NCI-H345 treated with DMSO at 0.1 percent for 48 hours (cell line): ENCODE measurements around the gene GRIK4.

Experiments used
- DNase-seq: peaks from one replicate; lab custom pipeline; 2025; ENCODE audit not compliant: unreplicated experiment; lab: John Stamatoyannopoulos, UW

Gene GRIK4

DNA sequence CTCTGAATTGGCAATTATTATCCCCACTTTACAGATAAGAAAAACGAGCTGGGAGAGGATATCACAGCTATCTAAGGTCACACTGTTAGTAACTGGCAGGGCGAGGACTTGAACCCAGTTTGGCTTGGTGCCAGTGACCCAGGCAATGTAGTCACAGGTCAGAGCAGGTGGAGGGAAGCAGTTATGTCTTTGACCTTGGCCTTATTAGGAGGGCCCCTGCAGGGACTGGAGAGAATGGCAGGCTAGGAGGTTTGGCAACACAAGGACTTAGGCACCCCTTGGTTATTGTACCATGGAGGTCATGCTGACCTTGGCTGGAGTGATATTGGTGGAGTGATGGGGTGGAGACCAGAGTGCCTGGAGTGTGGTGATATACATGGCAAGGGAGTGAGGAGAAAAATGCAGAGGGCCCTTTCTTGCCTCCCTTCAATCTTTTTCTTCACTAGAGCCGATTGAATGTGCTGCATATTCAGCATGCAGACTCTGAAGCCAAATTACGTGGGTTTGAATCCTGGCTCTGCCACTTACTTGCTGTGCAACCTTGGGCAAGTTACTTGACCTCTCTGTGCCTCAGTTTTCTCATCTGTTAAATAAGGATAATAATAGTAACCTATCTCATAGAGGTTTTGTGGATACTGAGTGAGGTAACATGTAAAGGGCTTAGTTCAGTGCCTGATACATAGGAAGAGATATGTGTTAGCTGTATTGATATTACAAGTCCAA lies 419.7 kb downstream of the GRIK4 start:
- no peak for DNase-seq

DNA sequence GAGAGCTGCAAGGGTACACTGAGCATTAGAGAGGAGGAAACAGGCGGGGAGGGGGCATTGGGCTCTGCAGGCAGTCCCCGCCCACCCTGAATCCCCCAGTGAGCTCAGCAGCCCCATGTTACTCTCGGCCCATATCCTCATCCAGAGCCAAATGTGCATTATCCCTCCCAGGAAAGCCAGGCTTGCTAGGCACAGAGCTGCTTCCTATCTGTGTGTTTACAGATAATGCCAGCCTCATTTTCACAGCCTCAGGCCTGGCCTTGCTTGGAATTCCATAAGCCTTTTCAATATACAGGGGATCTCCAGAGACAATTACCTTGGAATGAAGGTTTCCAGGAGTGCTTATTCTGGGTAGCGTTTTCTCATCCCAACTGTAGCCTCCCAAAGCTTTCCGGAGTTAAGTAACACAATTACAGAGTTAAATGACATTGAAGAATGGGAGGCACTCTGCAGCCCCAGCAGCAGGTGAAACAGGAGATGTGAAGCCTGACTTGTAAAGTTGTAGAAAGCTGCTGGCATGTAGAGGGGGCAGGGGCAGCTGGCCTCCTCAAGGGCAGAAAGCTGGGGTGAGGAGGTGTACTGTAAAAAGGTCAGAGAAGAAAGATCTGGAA lies 420.9 kb downstream of the GRIK4 start:
- no peak for DNase-seq

DNA sequence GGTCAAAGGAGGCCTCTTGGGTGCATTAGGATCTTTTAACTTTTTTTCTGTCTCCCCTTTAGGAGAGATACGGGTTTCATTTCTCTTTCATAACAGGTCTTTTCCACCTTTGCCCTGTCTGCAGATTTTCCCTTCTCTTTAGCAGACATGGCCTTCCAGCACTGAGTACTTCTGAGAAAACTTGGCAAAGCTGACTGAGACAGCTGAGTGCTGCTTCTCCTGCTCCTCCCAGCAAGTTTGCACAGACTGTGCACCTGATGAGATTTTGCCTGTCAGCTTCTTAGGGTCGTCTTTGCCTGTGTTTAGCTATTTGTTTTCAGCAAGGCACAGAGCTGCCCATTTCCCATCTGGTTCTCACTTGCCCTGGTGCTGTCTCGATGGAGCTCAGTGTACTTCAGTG lies 424.8 kb downstream of the GRIK4 start:
- DNase-seq: no peak

DNA sequence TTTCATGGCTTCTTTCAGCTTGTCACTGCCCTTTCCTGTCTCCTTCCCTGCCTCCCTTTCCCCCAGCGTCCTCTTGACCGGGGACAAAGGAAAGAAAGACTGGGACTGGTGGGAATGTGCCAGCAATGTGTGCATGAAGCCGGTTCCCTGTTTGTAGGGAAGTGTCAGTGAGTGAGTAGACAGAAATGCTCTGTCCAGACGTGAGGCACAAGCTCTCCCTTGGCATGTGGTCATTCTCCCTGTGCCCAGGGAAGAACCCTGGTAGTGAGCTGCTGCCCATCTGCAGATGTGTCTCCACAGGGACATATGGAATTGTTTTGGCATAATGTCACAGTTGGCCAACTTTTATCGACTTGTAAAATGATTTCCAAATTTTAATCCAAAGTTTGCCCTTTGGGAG lies 426.0 kb downstream of the GRIK4 start:
- no peak for DNase-seq

DNA sequence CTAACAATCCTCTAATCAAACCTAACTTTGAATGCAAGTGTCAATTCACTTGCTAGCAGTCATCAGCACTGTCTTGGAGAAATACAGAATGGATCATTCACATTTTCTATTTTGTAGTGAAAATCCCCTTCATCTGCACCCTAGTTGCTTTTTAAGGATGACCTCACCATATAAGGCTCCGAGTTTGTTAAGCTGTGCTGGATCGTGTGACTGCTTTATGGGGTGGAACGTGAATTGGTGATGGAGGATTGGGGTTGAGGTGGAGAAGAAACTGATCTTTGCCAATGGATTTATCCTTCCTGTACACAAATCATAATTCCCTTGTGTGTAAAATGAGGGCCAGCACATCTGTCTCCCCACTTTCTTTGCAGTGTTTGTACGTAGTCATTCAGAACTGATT lies 426.7 kb downstream of the GRIK4 start:
- DNase-seq: no peak

DNA sequence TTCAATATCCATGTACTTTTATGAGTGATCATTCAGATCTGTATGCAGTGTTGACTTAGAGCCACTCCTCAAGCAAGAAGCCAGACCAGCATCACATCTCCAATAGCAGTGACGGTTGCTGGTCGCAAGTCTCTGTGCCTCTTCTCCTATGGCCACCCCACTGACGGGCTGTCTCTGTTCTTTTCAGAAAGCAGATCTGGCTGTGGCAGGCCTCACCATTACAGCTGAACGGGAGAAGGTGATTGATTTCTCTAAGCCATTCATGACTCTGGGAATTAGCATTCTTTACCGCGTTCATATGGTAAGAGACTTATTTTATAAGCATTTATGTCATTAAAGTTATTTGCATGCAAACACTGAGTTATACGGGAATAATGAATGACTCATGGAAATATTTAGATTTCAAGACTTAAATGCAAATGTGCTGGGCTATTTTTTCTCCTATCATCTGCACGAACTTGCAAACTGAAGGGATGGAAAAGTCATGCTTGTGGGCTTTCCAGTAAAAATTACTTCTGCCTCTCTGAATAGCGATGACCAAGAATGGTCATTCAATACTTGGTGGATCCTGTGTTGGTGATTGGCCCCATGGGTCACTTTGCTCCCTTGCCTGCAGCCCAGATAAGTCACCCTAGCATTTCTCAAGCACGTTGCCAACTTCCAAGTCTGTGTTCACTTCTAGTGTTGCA lies 428.8 kb downstream of the GRIK4 start:
- no peak for DNase-seq

DNA sequence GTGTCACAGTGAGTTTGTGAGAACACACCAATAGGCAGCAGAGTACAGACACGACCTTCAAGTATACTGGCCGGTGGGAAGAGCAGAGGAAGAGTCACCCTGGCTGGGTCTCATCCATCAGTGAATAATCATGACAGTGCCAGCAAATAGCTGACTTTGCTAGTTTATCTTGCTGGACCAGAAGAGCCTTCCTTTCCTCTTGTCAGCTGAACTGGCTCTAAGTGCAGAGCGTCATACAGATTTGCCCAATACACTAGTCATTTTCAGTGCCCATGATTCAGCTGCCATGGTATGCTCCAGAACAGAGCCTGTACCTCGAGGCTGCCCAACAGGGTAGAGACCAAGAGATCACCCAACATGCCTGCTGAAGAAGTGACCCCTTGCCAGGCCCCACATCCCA lies 429.5 kb downstream of the GRIK4 start:
- no peak for DNase-seq

DNA sequence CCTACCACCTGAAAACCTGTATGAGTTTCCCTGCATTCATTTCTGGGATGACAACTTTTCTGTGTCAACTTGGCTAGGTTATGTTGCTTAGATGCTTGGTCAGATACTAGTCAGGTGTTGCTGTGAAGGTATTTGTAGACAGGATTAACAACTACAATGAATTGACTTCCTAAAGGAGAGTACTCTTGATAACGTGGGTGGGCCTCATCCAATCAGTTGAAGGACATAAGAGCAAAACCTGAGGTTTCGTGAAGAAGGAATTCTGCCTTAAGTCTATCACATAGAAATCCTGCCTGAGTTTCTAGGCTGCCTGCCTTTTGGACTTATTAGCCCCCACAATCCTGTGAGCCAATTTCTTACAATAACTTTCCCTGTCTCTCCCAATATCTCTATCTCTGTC lies 431.2 kb downstream of the GRIK4 start:
- no peak for DNase-seq

DNA sequence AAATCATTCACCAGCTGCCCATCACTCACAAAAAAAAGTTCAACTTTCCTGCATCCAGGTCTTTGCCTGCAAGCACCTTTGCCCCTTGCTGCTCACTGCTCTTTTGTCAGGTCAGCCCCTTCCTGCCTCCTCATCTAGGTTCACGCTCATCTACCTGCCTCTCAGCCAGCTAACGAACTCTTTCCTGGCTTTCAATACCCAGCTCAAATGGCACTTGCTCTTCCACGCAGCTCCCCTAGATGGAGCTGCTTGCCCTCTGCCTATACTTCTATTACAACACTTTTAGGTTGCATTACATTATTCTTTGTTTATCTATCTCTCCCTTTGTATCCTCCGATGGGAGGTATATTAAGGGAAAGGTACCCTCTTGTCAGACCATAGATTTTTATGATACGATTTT lies 433.5 kb downstream of the GRIK4 start:
- DNase-seq: no peak

DNA sequence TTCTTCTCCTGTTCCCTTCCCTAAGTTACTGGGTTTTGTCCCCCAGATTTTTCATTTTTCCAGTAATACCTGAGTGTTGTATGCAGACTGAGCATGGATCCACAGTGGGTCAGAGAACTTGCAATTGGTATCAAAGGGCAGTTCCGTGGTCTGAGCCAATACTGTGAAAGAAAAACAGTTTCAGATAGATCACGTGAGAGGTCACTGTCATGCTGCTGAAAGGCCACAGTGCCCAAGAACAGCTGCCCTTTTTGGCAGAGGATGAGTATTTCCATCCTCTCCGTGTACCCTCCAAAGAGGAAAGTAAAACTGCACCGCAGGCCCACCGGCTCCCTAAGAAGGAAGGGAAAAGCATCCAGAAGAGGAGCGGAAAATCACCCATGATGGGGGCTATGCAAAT lies 439.3 kb downstream of the GRIK4 start:
- no peak for DNase-seq

DNA sequence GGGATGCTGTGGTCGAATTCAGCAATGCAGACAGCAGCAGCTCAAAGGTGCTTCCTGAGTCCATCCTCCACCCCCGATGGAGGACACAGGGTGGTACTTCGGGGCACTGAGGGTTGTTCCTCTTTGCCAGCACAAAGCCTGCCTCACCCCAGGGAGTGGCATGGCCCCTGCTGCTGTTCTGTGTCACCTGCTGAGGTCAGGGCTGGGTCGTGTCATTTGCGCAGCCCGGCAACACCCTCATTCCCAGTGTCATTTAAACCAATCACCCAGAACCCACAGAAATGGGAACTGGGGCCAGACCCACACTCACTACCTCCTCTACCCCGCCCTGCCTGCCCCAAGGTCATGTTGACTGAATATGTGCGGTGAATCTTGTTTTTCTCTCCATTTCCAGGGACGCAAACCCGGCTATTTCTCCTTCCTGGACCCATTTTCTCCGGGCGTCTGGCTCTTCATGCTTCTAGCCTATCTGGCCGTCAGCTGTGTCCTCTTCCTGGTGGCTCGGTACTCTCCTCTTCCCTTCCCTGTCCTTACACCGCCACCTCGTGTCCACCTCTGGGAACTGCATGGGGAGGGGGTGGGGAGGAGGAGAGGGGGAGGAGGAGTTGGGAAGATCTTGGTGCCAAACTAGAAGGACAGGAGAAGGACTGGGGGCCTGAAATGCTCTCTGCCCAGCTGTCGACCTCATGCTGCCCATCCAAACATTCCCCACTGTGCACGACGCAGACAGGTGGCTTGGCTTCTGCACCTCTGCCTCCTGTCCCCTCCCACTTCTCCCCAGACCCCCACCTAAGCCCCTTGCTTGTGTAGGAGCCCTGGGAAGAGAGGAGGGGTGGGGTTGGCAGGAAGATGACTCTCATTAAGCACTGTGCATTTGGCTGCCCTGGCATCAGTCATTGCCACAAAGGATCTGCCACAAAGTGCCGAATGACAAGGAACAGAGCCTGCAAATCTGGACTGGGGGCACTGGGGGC lies 441.2 kb downstream of the GRIK4 start:
- peak; percentile 43 for DNase-seq

DNA sequence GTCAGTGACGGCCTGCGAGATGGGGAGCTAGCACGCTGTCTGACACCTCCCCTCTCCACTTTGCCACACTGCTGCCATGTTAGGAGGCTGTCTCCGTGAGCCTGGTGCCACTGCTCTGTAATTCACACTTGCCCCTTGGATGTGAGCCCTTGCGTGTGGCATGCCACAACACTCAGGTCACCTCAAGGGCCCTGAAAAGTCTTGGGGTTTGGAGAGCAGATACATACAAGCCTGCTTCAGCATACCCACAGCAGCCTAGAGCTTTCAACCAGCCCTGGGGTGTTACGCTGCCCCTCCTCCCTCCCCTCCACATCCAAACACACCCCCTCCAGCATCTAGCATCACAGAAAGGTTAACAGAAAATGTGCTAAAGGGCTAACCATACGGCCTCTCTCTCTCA lies 442.8 kb downstream of the GRIK4 start:
- no peak for DNase-seq

DNA sequence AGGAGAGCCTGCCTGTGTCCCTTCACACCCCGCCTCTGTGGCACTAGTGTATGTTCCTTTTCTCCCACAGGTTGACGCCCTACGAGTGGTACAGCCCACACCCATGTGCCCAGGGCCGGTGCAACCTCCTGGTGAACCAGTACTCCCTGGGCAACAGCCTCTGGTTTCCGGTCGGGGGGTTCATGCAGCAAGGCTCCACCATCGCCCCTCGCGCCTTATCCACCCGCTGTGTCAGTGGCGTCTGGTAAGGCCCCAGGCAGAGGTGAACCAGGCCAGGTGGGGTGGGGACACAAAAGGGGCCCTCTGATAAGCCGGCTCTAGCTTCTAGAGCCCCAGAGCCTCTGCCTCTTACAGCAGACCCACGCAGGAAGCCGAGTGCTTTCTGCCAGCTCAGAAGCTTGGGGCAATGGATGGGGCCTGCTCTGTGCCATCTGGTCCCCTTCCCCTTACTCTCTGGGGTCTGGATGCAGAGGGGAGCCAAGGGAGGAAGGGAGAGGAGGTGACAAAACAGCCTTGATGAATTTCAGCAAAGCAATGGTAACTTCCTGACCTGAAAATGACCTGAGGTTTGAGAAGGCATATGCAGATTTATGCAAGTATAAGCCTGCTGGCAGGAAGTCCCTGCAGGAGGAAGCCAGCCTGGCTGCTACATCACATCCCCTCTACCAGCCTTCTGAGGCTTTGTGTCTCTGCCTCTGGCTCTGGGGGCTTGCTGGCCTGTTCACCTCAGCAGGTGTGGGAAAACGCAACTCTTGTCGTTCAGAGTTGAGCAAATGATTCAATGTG lies 445.4 kb downstream of the GRIK4 start:
- DNase-seq: no peak

DNA sequence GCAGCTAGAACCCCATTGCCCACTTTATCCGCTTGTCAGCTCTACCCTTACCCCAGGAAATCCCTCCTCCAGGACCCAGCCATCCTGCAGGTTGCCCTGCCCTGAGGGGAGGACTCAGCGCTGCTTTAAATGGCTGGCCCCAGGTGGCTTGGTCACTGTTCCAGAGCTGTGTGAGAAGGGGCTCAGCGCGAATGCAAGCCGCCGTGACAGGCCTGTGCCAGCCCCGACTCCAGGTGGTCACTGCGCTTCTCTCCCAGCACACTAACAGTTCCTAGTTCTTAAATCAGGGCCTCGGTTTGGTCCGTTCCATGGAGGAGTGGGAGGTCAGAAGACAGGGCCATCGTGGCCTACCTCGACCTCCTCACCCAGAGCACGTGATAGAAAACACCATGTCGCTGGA lies 446.6 kb downstream of the GRIK4 start:
- no peak for DNase-seq

DNA sequence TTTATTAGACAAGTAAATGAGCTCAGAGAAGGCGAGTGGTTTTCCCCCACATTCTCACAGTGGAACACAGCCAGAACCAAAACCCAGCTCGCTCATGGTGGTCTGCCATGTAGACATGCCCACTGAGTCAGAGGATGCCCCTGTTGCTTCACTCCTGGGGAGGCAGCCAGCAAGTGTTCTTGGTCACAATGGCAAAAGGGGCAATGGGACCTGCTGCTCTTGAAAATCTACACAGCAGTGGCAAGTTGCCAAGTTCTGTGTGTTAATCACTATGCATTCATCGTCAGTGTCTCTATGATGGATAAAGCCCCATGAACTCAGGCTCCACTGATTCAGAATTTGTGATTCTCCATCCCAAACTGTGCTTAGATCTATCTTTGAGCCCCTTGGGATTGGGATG lies 447.6 kb downstream of the GRIK4 start:
- DNase-seq: peak; percentile 56

DNA sequence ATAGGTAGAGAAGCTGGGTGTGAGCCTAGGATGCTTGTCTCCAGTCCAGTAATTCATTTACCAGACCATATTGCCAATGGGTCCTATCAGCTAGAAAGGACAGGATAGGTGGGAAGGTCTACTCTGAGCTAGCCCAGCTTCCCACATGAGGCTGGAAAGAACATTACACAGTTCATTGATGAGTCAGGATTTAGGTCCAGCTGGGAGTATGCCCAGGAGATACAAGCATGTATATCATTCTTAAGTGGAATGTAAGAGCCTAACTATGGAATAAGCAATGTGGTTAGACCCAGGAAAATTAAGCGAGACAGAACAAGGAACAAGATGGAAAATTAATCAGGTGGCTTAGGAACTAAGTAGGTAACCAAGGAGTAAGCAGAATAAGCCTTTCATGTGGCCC lies 453.3 kb downstream of the GRIK4 start:
- DNase-seq: no peak

DNA sequence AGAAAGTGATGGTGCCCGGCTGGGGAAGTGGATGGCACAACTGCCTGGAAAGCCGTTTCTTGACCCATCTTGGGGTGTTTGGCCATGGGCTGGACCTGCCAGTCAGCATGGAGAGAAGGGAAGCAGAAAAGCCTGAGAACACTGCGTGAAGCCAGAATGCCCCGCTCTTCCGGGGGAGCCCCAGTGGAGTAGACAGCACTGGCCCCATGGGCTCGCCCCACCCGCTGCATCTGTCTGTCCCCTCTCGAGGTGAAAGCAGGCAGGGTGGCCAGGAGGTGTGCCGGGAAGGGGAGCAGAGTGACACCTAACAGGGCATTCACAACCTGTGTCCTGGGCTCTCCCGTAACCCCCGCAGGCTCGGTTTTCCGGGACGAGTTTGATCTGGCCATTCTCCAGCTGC lies 455.3 kb downstream of the GRIK4 start:
- no peak for DNase-seq

DNA sequence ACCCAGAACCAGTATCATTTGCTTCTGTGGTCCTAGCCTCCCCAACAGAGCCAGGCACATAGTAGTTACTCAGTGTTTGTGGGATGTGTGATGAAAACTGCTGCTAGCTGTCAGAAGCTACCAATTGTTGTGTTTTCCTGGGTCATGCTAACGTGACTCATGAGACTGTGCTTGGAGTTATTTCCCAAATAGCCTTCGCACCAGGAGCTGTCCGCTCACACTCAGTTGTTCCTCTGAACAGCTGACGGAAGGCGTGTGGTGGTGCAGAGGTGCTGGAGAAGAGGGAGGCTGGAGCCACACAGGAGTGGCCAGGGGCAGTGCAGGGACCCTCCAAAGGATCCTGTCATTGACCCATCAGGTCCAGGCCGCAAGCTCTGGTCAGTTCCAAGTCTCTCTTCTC lies 458.4 kb downstream of the GRIK4 start:
- DNase-seq: no peak

DNA sequence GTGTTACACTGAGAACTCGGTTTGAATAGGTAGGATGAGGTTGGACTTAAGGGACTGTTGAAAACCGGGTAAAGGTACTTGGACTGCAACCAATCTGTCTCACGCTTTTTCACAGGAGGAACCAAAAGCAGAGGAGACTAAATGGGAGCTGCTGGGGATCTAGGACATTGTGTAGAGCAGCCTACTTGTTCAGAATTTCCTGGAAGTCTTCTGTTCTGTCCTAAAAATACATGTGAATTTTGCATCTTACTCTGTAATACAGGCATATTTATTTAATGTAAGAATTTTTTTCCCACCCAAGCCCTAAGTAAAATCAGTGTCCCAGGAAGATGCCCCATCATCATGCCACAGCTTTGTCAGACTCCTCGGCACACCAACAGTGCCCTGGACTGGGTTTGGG lies 460.3 kb downstream of the GRIK4 start:
- no peak for DNase-seq

DNA sequence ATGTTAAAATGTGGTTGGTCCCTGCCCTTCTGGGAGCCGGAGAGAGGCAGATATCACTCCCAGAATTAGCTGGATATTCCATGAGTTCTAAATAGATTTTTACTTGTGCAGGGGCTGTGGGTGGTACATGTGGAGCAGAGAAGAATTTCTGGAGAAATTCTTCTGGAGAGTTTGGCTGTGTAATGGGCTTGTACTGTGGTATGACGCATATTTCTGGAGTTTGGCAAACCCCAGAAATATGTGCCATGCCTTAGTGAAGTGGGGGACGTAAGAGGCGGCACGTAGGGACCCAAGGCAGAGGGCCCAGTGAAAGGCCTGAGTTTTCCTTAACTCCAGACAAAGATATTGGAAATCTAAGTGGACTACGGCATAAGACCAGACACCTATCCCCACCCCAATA lies 461.1 kb downstream of the GRIK4 start:
- no peak for DNase-seq

DNA sequence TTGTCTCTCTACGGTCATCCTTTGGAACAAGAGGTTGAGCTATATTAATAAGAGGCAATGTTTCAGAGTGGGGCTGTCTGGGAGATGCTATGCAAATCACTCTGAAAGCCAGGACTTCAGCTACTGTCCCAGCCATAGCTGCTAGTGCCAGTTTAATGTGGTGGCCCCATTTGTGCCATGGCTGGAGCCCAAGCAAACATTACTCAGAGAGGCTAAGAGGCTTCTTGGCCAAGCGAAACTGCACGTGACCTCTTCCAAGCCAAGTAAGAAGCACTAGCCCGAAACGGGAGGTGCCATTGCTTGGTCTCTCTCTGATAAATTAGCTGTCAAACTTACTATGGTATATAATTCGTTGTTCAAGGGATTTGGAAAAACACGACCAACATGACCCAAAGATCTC lies 462.0 kb downstream of the GRIK4 start:
- no peak for DNase-seq
